GM19240 (cell line): ENCODE results near the gene CLMP.

Experiments
- DNase-seq: peaks from one replicate; pipeline ENCODE4 v3.0.0; 2011; ENCODE audit warnings: low spot score; ENCODE audit not compliant: insufficient read length

The CLMP gene

GRCh38 chr11:123086305-123086704 is 108.7 kb downstream of the CLMP start:
- DNase-seq: no peak

GRCh38 chr11:123085497-123085896 is 109.6 kb downstream of the CLMP start:
- no peak for DNase-seq

GRCh38 chr11:123084454-123084853 is 110.6 kb downstream of the CLMP start:
- no peak for DNase-seq

- DNase-seq: no peak
Observed at GRCh38 chr11:123083623-123084029, 111.4 kb downstream of the CLMP start.

GRCh38 chr11:123082977-123083376 is 112.1 kb downstream of the CLMP start:
- DNase-seq: no peak

- DNase-seq: no peak
Observed at GRCh38 chr11:123080015-123080414, 115.0 kb downstream of the CLMP start.

GRCh38 chr11:123076484-123076883 is 118.6 kb downstream of the CLMP start:
- no peak for DNase-seq

- DNase-seq: no peak
Observed at GRCh38 chr11:123073343-123074057, 121.5 kb downstream of the CLMP start.

- no peak for DNase-seq
Observed at GRCh38 chr11:123072762-123073161, 122.3 kb downstream of the CLMP start.

GRCh38 chr11:123072332-123072761 is 122.7 kb downstream of the CLMP start:
- no peak for DNase-seq

- no peak for DNase-seq
Observed at GRCh38 chr11:123069908-123070821, 124.9 kb downstream of the CLMP start.

- no peak for DNase-seq
Observed at GRCh38 chr11:123065621-123066020, 129.4 kb downstream of the CLMP start.

GRCh38 chr11:123063826-123064657 is 131.0 kb downstream of the CLMP start:
- DNase-seq: no peak

GRCh38 chr11:123062892-123063825 is 131.9 kb downstream of the CLMP start:
- no peak for DNase-seq

GRCh38 chr11:123062158-123062891 is 132.7 kb downstream of the CLMP start:
- peak; percentile 42 for DNase-seq

GRCh38 chr11:123061403-123062157 is 133.5 kb downstream of the CLMP start, which contains the start of gene HSPA8:
Gene HSPA8 (minus strand): TSS chr11:123062136. CDS start chr11:123061324, 812 bp downstream.
- no peak for DNase-seq

GRCh38 chr11:123060277-123061000 is 134.6 kb downstream of the CLMP start:
- DNase-seq: no peak
